ENCODE data around the gene GFPT1. TPM values are rescaled to one million over a fixed set of nuclear protein-coding genes. Genes with fewer than 3 reads are reported as not detected.
A peak's percentile ranks its signal among the peaks of the same experiment; 100 is the strongest.

The GFPT1 gene
- total RNA-seq, 2 experiments from 2014 or later, result 23.5 to 26.1 TPM

DNA sequence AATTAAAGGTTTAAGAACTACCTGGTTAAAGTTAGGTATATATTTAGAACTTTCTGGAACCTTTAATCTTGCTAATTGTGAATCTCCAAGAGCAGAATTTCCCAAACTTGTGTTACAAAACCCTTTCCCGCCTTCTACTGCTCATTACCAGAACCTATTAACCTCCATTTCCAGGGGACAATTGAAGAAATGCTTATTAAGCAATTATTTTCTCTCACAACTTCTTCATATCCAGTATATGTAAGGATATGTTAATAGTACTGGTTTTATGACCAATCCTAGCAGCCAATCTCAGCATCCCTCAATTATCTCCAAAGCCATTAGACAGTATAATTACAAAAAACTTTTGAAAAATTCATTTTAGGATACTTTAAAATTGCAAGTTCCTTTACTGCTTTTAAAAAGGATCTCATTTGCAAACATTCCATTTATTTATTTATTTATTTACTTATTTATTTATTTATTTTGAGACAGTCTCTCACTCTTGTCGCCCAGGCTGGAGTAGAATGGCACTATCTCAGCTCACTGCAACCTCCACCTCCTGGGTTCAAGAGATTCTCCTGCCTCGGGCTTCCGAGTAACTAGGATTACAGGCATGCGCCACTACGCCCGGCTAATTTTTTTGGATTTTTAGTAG is 3.7 kb downstream of the GFPT1 start:
- Mint-ChIP-seq H3K4me3 (no peak overlapping the region), H3K9me3 (ENCODE audit: insufficient read depth) (no peaks in the 10 kb centered on the region), H3K27me3 (ENCODE audit: low read depth) (no peaks in the 10 kb centered on the region), H3K27ac (no peak overlapping the region), H3K4me1 (ENCODE audit: low read depth) (peaks cover 43% of the 10 kb centered on the region), H3K36me3 (ENCODE audit: low read depth) (peaks cover 24% of the 10 kb centered on the region)
- DNase-seq (no peak), ATAC-seq (no peak)
- ChIA-PET CTCF (interaction anchor here (1.6 to 1.8 kb wide), 2 partner anchors 8 to 54 kb away, joined by 5 to 11 read pairs; partner anchors contain the start of gene NFU1), POLR2A (no interaction called here)

GRCh38 chr2:69382547-69382946 is 4.5 kb downstream of the GFPT1 start:
- H3K36me3 Mint-ChIP-seq (ENCODE audit: low read depth), result peaks cover 24% of the 10 kb centered on the region
- no peak overlapping the region for H3K4me3 Mint-ChIP-seq
- no peak for ATAC-seq
- POLR2A ChIA-PET, result no interaction called here
- no peaks in the 10 kb centered on the region for H3K9me3 Mint-ChIP-seq (ENCODE audit: insufficient read depth)
- no peaks in the 10 kb centered on the region for H3K27me3 Mint-ChIP-seq (ENCODE audit: low read depth)
- peaks cover 35% of the 10 kb centered on the region for H3K4me1 Mint-ChIP-seq (ENCODE audit: low read depth)
- DNase-seq, result no peak
- CTCF ChIA-PET, result interaction anchor here (1.8 kb wide), 1 partner anchor 54 kb away, joined by 5 read pairs; the partner anchor contains the start of gene NFU1
- H3K27ac Mint-ChIP-seq, result no peak overlapping the region

DNA sequence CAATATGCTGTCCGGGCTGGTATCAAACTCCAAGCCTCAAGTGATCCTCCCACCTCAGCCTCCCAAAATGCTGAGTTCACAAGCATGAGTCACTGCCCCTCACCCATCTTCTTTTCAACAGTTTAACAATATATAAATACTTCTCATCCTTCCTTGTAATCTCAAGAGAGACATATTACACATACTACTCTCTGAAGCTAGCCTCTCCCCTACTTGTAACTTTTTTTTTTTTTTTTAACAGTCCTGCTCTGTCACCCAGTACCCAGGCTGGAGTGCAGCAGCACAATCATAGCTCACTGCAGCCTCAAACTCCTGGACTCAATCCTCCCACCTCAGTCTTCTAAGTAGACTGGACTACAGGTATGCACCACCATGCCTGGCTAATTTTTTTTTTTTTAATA is 5.7 kb downstream of the GFPT1 start:
- no peak overlapping the region for H3K4me3 Mint-ChIP-seq
- no peaks in the 10 kb centered on the region for H3K9me3 Mint-ChIP-seq (ENCODE audit: insufficient read depth)
- peaks cover 33% of the 10 kb centered on the region for H3K4me1 Mint-ChIP-seq (ENCODE audit: low read depth)
- POLR2A ChIA-PET, result interaction anchor here (0.6 kb wide), 1 partner anchor 10 kb away, joined by 4 read pairs; no protein-coding TSS in a partner anchor
- H3K27ac Mint-ChIP-seq, result no peak overlapping the region
- no peaks in the 10 kb centered on the region for H3K27me3 Mint-ChIP-seq (ENCODE audit: low read depth)
- DNase-seq, result no peak
- CTCF ChIA-PET, result interaction anchor here (1.4 kb wide), 1 partner anchor 56 kb away, joined by 4 read pairs; the partner anchor contains the start of gene NFU1
- peaks cover 24% of the 10 kb centered on the region for H3K36me3 Mint-ChIP-seq (ENCODE audit: low read depth)
- no peak for ATAC-seq

DNA sequence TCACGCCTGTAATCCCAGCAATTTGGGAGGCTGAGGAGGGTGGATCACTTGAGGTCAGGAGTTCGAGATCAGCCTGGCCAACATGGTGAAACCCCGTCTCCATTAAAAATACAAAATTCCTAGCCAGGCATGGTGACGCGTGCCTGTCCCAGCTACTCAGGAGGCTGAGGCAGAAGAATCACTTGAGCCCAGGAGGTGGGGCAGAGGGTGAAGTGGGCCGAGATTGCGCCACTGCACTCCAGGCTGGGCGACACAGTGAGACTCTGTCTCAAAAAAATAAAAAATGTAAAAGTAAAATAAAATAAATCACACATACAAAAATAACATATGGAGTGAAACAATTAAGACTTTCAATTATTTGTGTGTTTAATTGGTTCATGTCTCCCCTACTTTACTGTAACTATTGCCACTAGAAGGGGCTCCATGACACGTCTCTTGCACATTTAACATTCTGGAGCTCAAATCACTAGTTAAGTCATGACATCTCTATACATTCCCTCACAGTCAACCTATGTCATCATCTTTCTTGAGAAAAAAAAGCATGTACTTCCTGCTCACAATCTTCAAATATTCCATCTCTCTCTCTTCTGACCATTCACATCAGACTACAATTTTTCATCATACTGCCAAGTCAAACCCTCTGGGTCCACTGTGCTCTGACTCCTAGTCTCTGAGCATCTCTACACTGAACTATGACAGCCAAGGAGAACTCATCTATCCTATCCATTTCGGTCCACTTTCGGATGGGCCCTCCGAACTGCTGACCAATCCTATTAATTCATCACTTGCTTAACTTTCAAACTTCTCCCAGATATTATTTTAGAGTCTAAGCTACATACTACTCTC is 6.7 kb downstream of the GFPT1 start:
- Mint-ChIP-seq H3K27ac (no peak overlapping the region), H3K27me3 (ENCODE audit: low read depth) (no peaks in the 10 kb centered on the region), H3K9me3 (ENCODE audit: insufficient read depth) (no peaks in the 10 kb centered on the region), H3K4me3 (no peak overlapping the region), H3K4me1 (ENCODE audit: low read depth) (peaks cover 32% of the 10 kb centered on the region), H3K36me3 (ENCODE audit: low read depth) (peaks cover 24% of the 10 kb centered on the region)
- DNase-seq (no peak), ATAC-seq (no peak)
- ChIA-PET POLR2A (no interaction called here), CTCF (interaction anchor here (1.3 kb wide), 1 partner anchor 184 kb away, joined by 3 read pairs; no protein-coding TSS in a partner anchor)

DNA sequence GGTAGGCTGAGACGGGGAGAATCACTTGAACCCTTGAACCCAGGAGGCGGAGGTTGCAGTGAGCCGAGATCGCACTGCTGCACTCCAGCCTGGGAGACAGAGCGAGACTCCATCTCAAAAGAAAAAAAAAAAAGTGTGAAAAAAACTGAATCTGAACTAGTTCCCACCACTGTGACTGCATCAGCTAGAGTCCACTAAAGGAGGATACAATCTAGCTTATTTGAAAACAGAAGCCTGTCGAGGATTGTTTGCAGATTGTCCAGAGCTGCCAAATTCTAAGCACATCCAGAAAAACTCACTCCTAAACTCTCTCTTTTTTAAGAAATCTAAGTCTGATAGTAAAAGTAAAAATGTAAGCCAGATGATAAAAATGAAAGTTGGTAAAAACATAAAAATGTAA is 10.6 kb downstream of the GFPT1 start:
- ChIA-PET CTCF (interaction anchor here (0.5 to 2.9 kb wide), 16 partner anchors 8 to 807 kb away, joined by 3 to 21 read pairs (median 5); partner anchors contain the start of gene NFU1), POLR2A (no interaction called here)
- Mint-ChIP-seq H3K27ac (no peak overlapping the region), H3K27me3 (ENCODE audit: low read depth) (no peaks in the 10 kb centered on the region), H3K36me3 (ENCODE audit: low read depth) (peaks cover 16% of the 10 kb centered on the region), H3K4me3 (no peak overlapping the region), H3K9me3 (ENCODE audit: insufficient read depth) (no peaks in the 10 kb centered on the region), H3K4me1 (ENCODE audit: low read depth) (peaks cover 17% of the 10 kb centered on the region)
- DNase-seq (no peak), ATAC-seq (no peak)

DNA sequence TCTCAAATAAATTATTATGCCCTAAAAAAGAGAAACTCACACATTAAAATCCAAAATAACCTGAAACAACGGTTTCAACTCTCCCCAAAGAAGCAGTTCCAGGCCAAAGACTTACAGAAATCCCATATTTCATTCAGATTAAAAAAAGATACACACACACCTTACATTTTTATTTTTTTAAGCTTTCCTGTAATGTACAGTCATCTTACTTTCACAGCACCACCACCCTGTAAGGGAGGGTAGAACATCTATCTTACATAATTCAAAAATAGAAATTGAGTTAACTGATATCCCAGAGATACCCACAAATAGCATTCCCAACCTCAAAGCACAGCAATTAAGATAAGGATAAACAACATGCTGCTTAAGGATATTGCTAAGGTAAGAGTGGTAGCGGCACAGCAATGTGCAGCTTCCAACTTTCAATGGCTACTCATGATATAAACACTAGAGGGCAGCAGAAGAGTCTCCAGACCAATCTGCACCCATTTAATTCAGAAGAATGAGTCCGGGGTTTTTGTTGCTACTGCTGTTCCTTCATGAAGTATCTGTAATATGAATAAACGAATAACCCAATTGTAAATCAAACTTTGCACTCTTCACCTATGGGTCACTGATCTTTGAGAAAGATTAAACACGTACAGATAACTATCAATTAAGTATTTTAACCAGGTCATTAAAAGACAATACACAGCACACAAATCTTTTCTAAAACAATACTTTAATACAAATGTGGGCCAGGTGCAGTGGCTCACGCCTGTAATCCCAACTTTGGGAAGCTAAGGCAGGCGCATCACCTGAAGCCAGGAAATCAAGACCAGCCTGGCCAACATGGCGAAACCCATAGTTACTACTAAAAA is 11.3 kb downstream of the GFPT1 start:
- H3K4me3 Mint-ChIP-seq, result no peak overlapping the region

GRCh38 chr2:69372767-69373166 is 14.3 kb downstream of the GFPT1 start:
- DNase-seq, result no peak
- H3K9me3 Mint-ChIP-seq (ENCODE audit: insufficient read depth), result no peaks in the 10 kb centered on the region
- no peak overlapping the region for H3K27ac Mint-ChIP-seq
- H3K4me1 Mint-ChIP-seq (ENCODE audit: low read depth), result peaks cover 10% of the 10 kb centered on the region
- no peaks in the 10 kb centered on the region for H3K27me3 Mint-ChIP-seq (ENCODE audit: low read depth)
- no peak for ATAC-seq
- ChIA-PET POLR2A (no interaction called here), CTCF (interaction anchor here (1.1 to 1.7 kb wide), 3 partner anchors 67 to 429 kb away, joined by 3 to 4 read pairs (median 4); no protein-coding TSS in a partner anchor)
- H3K36me3 Mint-ChIP-seq (ENCODE audit: low read depth), result peaks cover 34% of the 10 kb centered on the region
- H3K4me3 Mint-ChIP-seq, result no peak overlapping the region

More for the DNA sequence above, 11.3 kb downstream of the GFPT1 start:
- peaks cover 14% of the 10 kb centered on the region for H3K4me1 Mint-ChIP-seq (ENCODE audit: low read depth)
- no peaks in the 10 kb centered on the region for H3K27me3 Mint-ChIP-seq (ENCODE audit: low read depth)
- ATAC-seq (peak; percentile 79), DNase-seq (peak; percentile 47)
- peaks cover 15% of the 10 kb centered on the region for H3K36me3 Mint-ChIP-seq (ENCODE audit: low read depth)
- H3K27ac Mint-ChIP-seq, result no peak overlapping the region
- ChIA-PET CTCF (interaction anchor here (0.6 to 2.9 kb wide), 27 partner anchors 8 to 808 kb away, joined by 3 to 21 read pairs (median 4); partner anchors contain the start of gene NFU1), POLR2A (no interaction called here)
- H3K9me3 Mint-ChIP-seq (ENCODE audit: insufficient read depth), result no peaks in the 10 kb centered on the region

- no peaks in the 10 kb centered on the region for H3K4me1 Mint-ChIP-seq (ENCODE audit: low read depth)
- peaks cover 44% of the 10 kb centered on the region for H3K36me3 Mint-ChIP-seq (ENCODE audit: low read depth)
- DNase-seq, result no peak
- ChIA-PET CTCF (no interaction called here), POLR2A (no interaction called here)
- no peak overlapping the region for H3K4me3 Mint-ChIP-seq
- no peaks in the 10 kb centered on the region for H3K9me3 Mint-ChIP-seq (ENCODE audit: insufficient read depth)
- ATAC-seq, result no peak
- H3K27me3 Mint-ChIP-seq (ENCODE audit: low read depth), result no peaks in the 10 kb centered on the region
- no peak overlapping the region for H3K27ac Mint-ChIP-seq
Observed at GRCh38 chr2:69369802-69370201, 17.2 kb downstream of the GFPT1 start.

- H3K9me3 Mint-ChIP-seq (ENCODE audit: insufficient read depth), result no peaks in the 10 kb centered on the region
- ChIA-PET CTCF (interaction anchor here (3.6 kb wide), 1 partner anchor 7 kb away, joined by 17 read pairs; no protein-coding TSS in a partner anchor), POLR2A (no interaction called here)
- no peak for DNase-seq
- no peak overlapping the region for H3K4me3 Mint-ChIP-seq
- H3K27me3 Mint-ChIP-seq (ENCODE audit: low read depth), result no peaks in the 10 kb centered on the region
- H3K36me3 Mint-ChIP-seq (ENCODE audit: low read depth), result peaks cover 46% of the 10 kb centered on the region
- H3K4me1 Mint-ChIP-seq (ENCODE audit: low read depth), result no peaks in the 10 kb centered on the region
- no peak for ATAC-seq
- H3K27ac Mint-ChIP-seq, result no peak overlapping the region
Observed at GRCh38 chr2:69368588-69368987, 18.4 kb downstream of the GFPT1 start.

DNA sequence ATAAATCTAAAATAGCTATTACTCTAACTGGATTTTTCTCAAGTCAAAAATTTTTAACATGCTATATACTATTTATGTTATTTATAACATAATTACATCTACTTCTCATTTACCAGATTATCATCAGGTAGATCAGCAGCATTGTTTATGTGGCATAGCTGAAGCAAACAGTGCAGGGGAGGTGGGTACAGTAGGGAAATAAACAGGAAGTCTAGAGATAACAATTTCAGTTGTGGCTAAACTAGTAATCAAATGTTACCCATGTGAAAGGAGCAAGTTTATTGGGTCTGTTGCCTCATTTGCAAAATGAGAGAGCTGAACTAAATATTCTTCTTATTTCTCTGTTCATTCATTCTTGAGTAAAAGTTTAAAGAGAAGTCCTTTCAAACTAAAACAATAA is 27.7 kb downstream of the GFPT1 start:
- Mint-ChIP-seq H3K36me3 (ENCODE audit: low read depth) (peaks cover 39% of the 10 kb centered on the region), H3K27me3 (ENCODE audit: low read depth) (no peaks in the 10 kb centered on the region), H3K4me1 (ENCODE audit: low read depth) (peaks cover 4% of the 10 kb centered on the region), H3K9me3 (ENCODE audit: insufficient read depth) (no peaks in the 10 kb centered on the region), H3K4me3 (no peak overlapping the region), H3K27ac (no peak overlapping the region)
- DNase-seq (no peak), ATAC-seq (no peak)
- ChIA-PET POLR2A (no interaction called here), CTCF (interaction anchor here (1.5 kb wide), 1 partner anchor 53 kb away, joined by 3 read pairs; no protein-coding TSS in a partner anchor)

- Mint-ChIP-seq H3K27me3 (ENCODE audit: low read depth) (no peaks in the 10 kb centered on the region), H3K4me1 (ENCODE audit: low read depth) (peaks cover 4% of the 10 kb centered on the region), H3K27ac (no peak overlapping the region), H3K4me3 (no peak overlapping the region), H3K9me3 (ENCODE audit: insufficient read depth) (no peaks in the 10 kb centered on the region), H3K36me3 (ENCODE audit: low read depth) (peaks cover 42% of the 10 kb centered on the region)
- DNase-seq, result no peak
- no peak for ATAC-seq
- CTCF ChIA-PET, result interaction anchor here (1.5 kb wide), 1 partner anchor 52 kb away, joined by 3 read pairs; no protein-coding TSS in a partner anchor
- POLR2A ChIA-PET, result no interaction called here
Observed at GRCh38 chr2:69358914-69359313, 28.1 kb downstream of the GFPT1 start.

Measured in activated CD8-positive, alpha-beta T cell treated with anti-CD3 and anti-CD28 coated beads, Interleukin-2, amount 10 ng/mL, durations not matched to agents 7 days and 5 days (primary cell).